Occipital lobe (tissue), 2 donors: Measurements from ENCODE around the gene IQCH. TPM values are rescaled to one million over a fixed set of nuclear protein-coding genes. Genes with fewer than 3 reads are reported as not detected.
"Not testable (repeated sequence)": the region's sequence is repeated elsewhere in the genome, so short reads cannot be mapped to it uniquely, and the experiment has no call there.

Experiments
- DNase-seq: peaks from one replicate; lab custom pipeline; 2025; lab: John Stamatoyannopoulos, UW
- total RNA-seq: library from RNA; depleted of rRNA; stranded (reverse); fragments of >200 nt; gene quantifications from one replicate; pipeline ENCODE4 v1.2.3, GENCODE V29; 2014

The IQCH gene
- total RNA-seq, 1 donor from 2014 or later: 2.8 TPM

- DNase-seq: not testable (repeated sequence)
These were observed 182.0 kb downstream of the IQCH start for GRCh38 chr15:67436351-67437250.

- no peak for DNase-seq
These were observed 189.5 kb downstream of the IQCH start for GRCh38 chr15:67444100-67444499.

- no peak for DNase-seq
These were observed 191.9 kb downstream of the IQCH start for GRCh38 chr15:67446449-67446848.

GRCh38 chr15:67448372-67448771 is 193.8 kb downstream of the IQCH start:
- DNase-seq: not testable (repeated sequence)

- DNase-seq: not testable (repeated sequence)
These were observed 199.1 kb downstream of the IQCH start for GRCh38 chr15:67453703-67454102.

GRCh38 chr15:67456677-67457529 is 202.3 kb downstream of the IQCH start:
- peak; percentile 18 for DNase-seq

- no peak for DNase-seq
These were observed 203.9 kb downstream of the IQCH start for GRCh38 chr15:67458331-67459029.

- DNase-seq: no peak
These were observed 205.9 kb downstream of the IQCH start for GRCh38 chr15:67460521-67460920.

GRCh38 chr15:67461735-67462134 is 207.1 kb downstream of the IQCH start:
- no peak for DNase-seq

GRCh38 chr15:67462875-67463274 is 208.3 kb downstream of the IQCH start:
- no peak for DNase-seq

GRCh38 chr15:67463488-67463887 is 208.9 kb downstream of the IQCH start:
- DNase-seq: no peak

- DNase-seq: no peak
These were observed 210.8 kb downstream of the IQCH start for GRCh38 chr15:67465196-67465952.

GRCh38 chr15:67468416-67468815 is 213.8 kb downstream of the IQCH start:
- no peak for DNase-seq

- DNase-seq: no peak
These were observed 215.1 kb downstream of the IQCH start for GRCh38 chr15:67469680-67470079.

GRCh38 chr15:67472957-67473356 is 218.4 kb downstream of the IQCH start:
- DNase-seq: no peak

GRCh38 chr15:67474405-67475110 is 220.0 kb downstream of the IQCH start:
- no peak for DNase-seq

- no peak for DNase-seq
These were observed 225.4 kb downstream of the IQCH start for GRCh38 chr15:67479781-67480505.

- no peak for DNase-seq
These were observed 226.2 kb downstream of the IQCH start for GRCh38 chr15:67480741-67481140.

GRCh38 chr15:67481680-67482079 is 227.1 kb downstream of the IQCH start:
- no peak for DNase-seq

- DNase-seq: no peak
These were observed 241.0 kb downstream of the IQCH start for GRCh38 chr15:67495585-67495984.
